22Rv1 (cell line): ENCODE data around the gene NUCKS1.

Experiments used
- ZFX ChIP-seq: fragments of 450-650 bp; IDR thresholded peaks from 2 replicates; pipeline ENCODE4 v1.6.1; 2017; ENCODE audit warnings: antibody characterized with exemption, borderline replicate concordance
- TF ChIP-seq, protein P1 (sequence below): fragments of 450-650 bp; IDR thresholded peaks from 2 replicates; pipeline ENCODE4 v1.5.1; 2017; ENCODE audit warnings: mild to moderate bottlenecking

DNA sequence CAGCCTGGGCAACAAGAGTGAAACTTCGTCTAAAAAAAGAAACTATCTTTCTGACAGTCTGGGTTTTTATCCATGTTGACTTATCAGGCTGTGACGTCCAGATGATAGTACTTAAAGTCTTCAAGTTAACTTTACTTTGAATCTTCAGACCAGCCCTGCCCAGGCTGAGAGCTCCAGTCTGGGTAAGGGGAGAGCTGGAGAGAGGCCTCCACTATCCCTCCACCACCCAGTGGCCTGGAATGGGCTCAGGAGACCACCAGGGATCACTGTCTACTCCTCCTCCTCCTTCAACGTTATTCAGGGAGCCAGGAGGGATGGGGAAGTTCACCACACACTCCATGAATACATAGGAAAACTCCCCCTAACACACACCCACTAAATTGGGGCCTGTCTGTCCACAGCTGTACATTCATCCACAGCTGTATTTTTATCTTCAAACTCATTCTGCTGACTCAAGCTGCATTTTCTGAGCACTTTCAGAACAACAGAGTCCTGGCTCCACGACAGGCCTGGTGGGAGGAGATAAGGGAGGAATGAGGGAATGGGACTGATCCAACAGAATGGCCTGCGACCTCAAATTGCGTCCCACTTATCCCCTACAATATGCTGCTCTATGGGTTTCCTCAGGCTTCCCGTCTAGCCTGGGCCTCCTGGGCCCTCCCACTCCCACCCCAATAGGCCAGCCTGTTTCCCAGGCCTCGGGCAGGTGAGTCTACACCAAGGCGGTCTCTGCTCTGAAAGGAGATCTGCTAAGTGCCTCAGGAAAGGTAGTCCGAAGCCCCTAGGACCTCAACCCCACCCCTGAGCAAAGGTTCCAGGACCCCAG, 71.5 kb downstream of the NUCKS1 start:
- TF ChIP-seq, protein P1, sequence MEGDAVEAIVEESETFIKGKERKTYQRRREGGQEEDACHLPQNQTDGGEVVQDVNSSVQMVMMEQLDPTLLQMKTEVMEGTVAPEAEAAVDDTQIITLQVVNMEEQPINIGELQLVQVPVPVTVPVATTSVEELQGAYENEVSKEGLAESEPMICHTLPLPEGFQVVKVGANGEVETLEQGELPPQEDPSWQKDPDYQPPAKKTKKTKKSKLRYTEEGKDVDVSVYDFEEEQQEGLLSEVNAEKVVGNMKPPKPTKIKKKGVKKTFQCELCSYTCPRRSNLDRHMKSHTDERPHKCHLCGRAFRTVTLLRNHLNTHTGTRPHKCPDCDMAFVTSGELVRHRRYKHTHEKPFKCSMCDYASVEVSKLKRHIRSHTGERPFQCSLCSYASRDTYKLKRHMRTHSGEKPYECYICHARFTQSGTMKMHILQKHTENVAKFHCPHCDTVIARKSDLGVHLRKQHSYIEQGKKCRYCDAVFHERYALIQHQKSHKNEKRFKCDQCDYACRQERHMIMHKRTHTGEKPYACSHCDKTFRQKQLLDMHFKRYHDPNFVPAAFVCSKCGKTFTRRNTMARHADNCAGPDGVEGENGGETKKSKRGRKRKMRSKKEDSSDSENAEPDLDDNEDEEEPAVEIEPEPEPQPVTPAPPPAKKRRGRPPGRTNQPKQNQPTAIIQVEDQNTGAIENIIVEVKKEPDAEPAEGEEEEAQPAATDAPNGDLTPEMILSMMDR, result no peak
- TF ChIP-seq ZFX, result no peak
